ENCODE data around the gene HOTAIR. TPM values are rescaled to one million over a fixed set of nuclear protein-coding genes. Genes with fewer than 3 reads are reported as not detected.

The HOTAIR gene
- total RNA-seq, 1 experiment from 2014 or later: 5.5 TPM

DNA sequence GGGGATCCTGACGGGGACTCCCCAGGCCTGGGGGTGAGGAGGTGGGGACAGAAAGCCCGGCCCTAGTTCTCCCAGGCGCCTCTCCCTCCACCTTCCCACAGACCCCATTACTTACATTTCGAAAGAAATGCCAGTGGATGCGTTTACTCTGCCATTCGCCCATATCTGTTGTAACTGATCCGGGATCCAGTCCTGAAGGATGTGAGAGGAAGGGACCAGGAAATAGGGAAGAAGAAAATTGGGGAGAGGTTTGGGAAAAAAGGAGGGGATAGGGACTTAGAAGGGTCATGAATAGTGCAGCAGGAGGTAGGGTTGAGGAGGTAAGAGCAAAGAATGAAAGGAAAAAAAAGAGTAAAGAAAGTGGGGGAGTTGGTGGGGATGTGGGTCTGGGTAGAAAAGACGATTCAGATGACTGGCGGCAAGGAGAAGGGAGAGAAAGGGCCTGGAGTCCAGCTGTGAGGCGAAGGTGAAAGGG is 18.9 kb downstream of the HOTAIR start:
- CTCF ChIA-PET: no interaction called here

GRCh38 chr12:53955036-53955775 is 19.5 kb downstream of the HOTAIR start:
- Histone ChIP-seq H3K9me3 (ENCODE audit: low read depth, low read length, poor library complexity, severe bottlenecking) (no peaks in the 10 kb centered on the region), H3K36me3 (ENCODE audit: insufficient read depth, low read length, poor library complexity, severe bottlenecking) (no peaks in the 10 kb centered on the region), H3K4me3 (ENCODE audit: low read depth, low read length, poor library complexity, severe bottlenecking) (peak overlapping the region; percentile 62), H3K4me1 (ENCODE audit: insufficient read depth, low read length, poor library complexity, severe bottlenecking) (peaks cover 3% of the 10 kb centered on the region), H3K27me3 (replicated peaks; ENCODE audit: insufficient read depth, low read depth, low read length, poor library complexity) (peaks cover 6% of the 10 kb centered on the region), H3K27ac (ENCODE audit: low read depth, low read length, poor library complexity, severe bottlenecking) (peak overlapping the region; percentile 62)
- TF ChIP-seq, protein P1, sequence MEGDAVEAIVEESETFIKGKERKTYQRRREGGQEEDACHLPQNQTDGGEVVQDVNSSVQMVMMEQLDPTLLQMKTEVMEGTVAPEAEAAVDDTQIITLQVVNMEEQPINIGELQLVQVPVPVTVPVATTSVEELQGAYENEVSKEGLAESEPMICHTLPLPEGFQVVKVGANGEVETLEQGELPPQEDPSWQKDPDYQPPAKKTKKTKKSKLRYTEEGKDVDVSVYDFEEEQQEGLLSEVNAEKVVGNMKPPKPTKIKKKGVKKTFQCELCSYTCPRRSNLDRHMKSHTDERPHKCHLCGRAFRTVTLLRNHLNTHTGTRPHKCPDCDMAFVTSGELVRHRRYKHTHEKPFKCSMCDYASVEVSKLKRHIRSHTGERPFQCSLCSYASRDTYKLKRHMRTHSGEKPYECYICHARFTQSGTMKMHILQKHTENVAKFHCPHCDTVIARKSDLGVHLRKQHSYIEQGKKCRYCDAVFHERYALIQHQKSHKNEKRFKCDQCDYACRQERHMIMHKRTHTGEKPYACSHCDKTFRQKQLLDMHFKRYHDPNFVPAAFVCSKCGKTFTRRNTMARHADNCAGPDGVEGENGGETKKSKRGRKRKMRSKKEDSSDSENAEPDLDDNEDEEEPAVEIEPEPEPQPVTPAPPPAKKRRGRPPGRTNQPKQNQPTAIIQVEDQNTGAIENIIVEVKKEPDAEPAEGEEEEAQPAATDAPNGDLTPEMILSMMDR (conservative IDR thresholded peaks at IDR 0.05; ENCODE audit: low read depth, low read length): no peak
- no peak for TF ChIP-seq EZH2 (IDR thresholded peaks at IDR 0.05; ENCODE audit: borderline replicate concordance, low read depth, low read length, poor library complexity, severe bottlenecking)
- CTCF ChIA-PET: interaction anchor here (0.5 to 0.7 kb wide), 2 partner anchors 50 to 264 kb away, joined by 3 read pairs; no protein-coding TSS in a partner anchor
- intact Hi-C loops (cut with micrococcal nuclease; ENCODE audit: unreplicated experiment): no loop called here
- no TSS peak for BruUV-seq (replicated peaks)
- peak; percentile 58 for DNase-seq (ENCODE audit: low spot score)
- POLR2A ChIA-PET (ENCODE audit: low non-redundant PET): interaction anchor here (0.6 to 0.8 kb wide), 3 partner anchors 13 to 908 kb away, joined by 5 to 9 read pairs (median 6); no protein-coding TSS in a partner anchor

More for the DNA sequence above, 18.9 kb downstream of the HOTAIR start:
- intact Hi-C loops (cut with micrococcal nuclease; ENCODE audit: unreplicated experiment): no loop called here
- no TSS peak for BruUV-seq (replicated peaks)
- no peak for DNase-seq (ENCODE audit: low spot score)
- no peak for TF ChIP-seq EZH2 (IDR thresholded peaks at IDR 0.05; ENCODE audit: borderline replicate concordance, low read depth, low read length, poor library complexity, severe bottlenecking)
- TF ChIP-seq, protein P1 (conservative IDR thresholded peaks at IDR 0.05; ENCODE audit: low read depth, low read length): no peak
- peak overlapping the region; percentile 62 for H3K4me3 ChIP-seq (ENCODE audit: low read depth, low read length, poor library complexity, severe bottlenecking)
- H3K36me3 ChIP-seq (ENCODE audit: insufficient read depth, low read length, poor library complexity, severe bottlenecking): no peaks in the 10 kb centered on the region
- no peak overlapping the region for H3K27ac ChIP-seq (ENCODE audit: low read depth, low read length, poor library complexity, severe bottlenecking)
- no peaks in the 10 kb centered on the region for H3K9me3 ChIP-seq (ENCODE audit: low read depth, low read length, poor library complexity, severe bottlenecking)
- POLR2A ChIA-PET (ENCODE audit: low non-redundant PET): interaction anchor here (0.6 kb wide), 1 partner anchor 170 kb away, joined by 9 read pairs; no protein-coding TSS in a partner anchor
- H3K27me3 ChIP-seq (replicated peaks; ENCODE audit: insufficient read depth, low read depth, low read length, poor library complexity): peaks cover 6% of the 10 kb centered on the region
- peaks cover 3% of the 10 kb centered on the region for H3K4me1 ChIP-seq (ENCODE audit: insufficient read depth, low read length, poor library complexity, severe bottlenecking)

DNA sequence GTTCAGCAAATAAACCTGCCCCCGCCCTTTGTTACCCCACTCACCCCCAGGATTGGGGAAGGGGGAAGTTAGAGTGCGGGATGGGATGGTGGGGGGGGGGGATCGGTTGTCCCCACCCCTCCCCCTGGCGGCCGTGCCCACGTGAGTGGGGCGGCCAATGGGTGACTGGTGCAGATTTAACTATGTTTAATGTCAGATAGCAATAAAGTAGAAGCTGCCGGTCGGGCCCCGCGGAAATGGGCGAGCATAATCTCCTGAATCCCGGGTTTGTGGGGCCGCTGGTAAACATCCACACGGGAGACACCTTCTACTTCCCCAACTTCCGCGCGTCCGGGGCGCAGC is 20.1 kb downstream of the HOTAIR start, which contains the start of gene HOXC12:
HOXC12 (plus strand) TSS at position 210 of the 342 bp plus-strand sequence; CDS start at position 237, 27 bp downstream.
- intact Hi-C loops (cut with micrococcal nuclease; ENCODE audit: unreplicated experiment): no loop called here
- ChIA-PET CTCF (interaction anchor here (0.5 to 0.7 kb wide), 2 partner anchors 51 to 265 kb away, joined by 3 read pairs; no protein-coding TSS in a partner anchor), POLR2A (ENCODE audit: low non-redundant PET) (interaction anchor here (0.7 to 0.8 kb wide), 2 partner anchors 14 to 907 kb away, joined by 5 to 6 read pairs; no protein-coding TSS in a partner anchor)
- peaks cover 3% of the 10 kb centered on the region for H3K4me1 ChIP-seq (ENCODE audit: insufficient read depth, low read length, poor library complexity, severe bottlenecking)
- peak within 1 kb of the TSS; percentile 62 for H3K27ac ChIP-seq (ENCODE audit: low read depth, low read length, poor library complexity, severe bottlenecking)
- H3K36me3 ChIP-seq (ENCODE audit: insufficient read depth, low read length, poor library complexity, severe bottlenecking): no peaks in the 10 kb centered on the region
- H3K9me3 ChIP-seq (ENCODE audit: low read depth, low read length, poor library complexity, severe bottlenecking): no peaks in the 10 kb centered on the region
- peaks cover 6% of the 10 kb centered on the region for H3K27me3 ChIP-seq (replicated peaks; ENCODE audit: insufficient read depth, low read depth, low read length, poor library complexity)
- TF ChIP-seq, protein P1 (conservative IDR thresholded peaks at IDR 0.05; ENCODE audit: low read depth, low read length): no peak
- no peak for TF ChIP-seq EZH2 (IDR thresholded peaks at IDR 0.05; ENCODE audit: borderline replicate concordance, low read depth, low read length, poor library complexity, severe bottlenecking)
- no TSS peak for BruUV-seq (replicated peaks)
- DNase-seq (ENCODE audit: low spot score): peak; percentile 73
- H3K4me3 ChIP-seq (ENCODE audit: low read depth, low read length, poor library complexity, severe bottlenecking): peak within 1 kb of the TSS; percentile 62
